DND-41 (cell line): ENCODE results near the gene CYP21A2.
"Not testable (repeated sequence)": the region's sequence is repeated elsewhere in the genome, so short reads cannot be mapped to it uniquely, and the experiment has no call there.

Source experiments
- CTCF ChIP-seq: IDR thresholded peaks from 2 replicates; pipeline ENCODE4 v1.5.1; 2012; ENCODE audit warnings: borderline replicate concordance, low read length, moderate library complexity, mild to moderate bottlenecking; ENCODE audit not compliant: poor library complexity, severe bottlenecking; ENCODE audit errors: extremely low read depth
- EZH2 ChIP-seq: IDR thresholded peaks from 3 replicates; pipeline ENCODE4 v1.6.1; 2012; ENCODE audit warnings: borderline replicate concordance, low read depth, mild to moderate bottlenecking, moderate library complexity, low read length, inconsistent platforms; ENCODE audit not compliant: severe bottlenecking

- TF ChIP-seq CTCF, EZH2: not testable (repeated sequence)
Measured at GRCh38 chr6:32005991-32006529, 32.2 kb upstream of the CYP21A2 start.
